ENCODE data around the gene SARS1. TPM values are rescaled to one million over a fixed set of nuclear protein-coding genes. Genes with fewer than 3 reads are reported as not detected.

The SARS1 gene
- total RNA-seq, 1 donor from 2014 or later: 118 TPM

DNA sequence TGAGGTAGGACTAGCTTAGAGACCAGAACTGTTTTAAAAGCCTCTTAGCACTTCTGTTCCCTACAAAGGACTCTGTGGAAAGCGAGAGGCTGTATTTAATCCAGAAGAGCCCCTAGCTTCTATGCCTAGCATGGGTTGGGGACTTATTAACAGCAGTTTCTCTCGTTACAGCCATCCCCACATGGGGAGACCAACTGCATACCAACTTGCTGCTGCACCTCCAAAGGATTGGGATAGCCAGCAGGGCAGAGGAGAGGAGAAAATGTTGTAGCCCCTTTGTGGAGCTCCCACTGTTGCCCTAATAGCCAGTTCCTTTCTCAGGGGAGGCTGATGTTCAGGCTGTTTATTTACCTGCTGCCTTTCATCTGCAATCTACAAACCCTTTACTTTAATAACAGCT is 24.7 kb downstream of the SARS1 start:
- peak overlapping the region; percentile 64 for H3K27ac ChIP-seq
- H3K36me3 ChIP-seq: peaks cover 7% of the 10 kb centered on the region
- H3K4me2 ChIP-seq: no peak overlapping the region
- Mint-ChIP-seq H3K36me3 (peaks cover 36% of the 10 kb centered on the region), H3K27me3 (ENCODE audit: insufficient read depth, low read depth) (peaks cover 9% of the 10 kb centered on the region), H3K27ac (no peak overlapping the region), H3K4me1 (peaks cover 29% of the 10 kb centered on the region), H3K4me3 (no peak overlapping the region), H3K9me3 (no peaks in the 10 kb centered on the region)
- H3K9ac ChIP-seq: no peak overlapping the region
- no peaks in the 10 kb centered on the region for H3K27me3 ChIP-seq
- H4K20me1 ChIP-seq (ENCODE audit: low read depth): no peaks in the 10 kb centered on the region
- peaks cover 74% of the 10 kb centered on the region for H3F3A ChIP-seq (ENCODE audit: low read depth)
- H3K9me3 ChIP-seq (ENCODE audit: low read depth): no peaks in the 10 kb centered on the region
- H3K79me2 ChIP-seq (ENCODE audit: low read depth): no peaks in the 10 kb centered on the region
- TF ChIP-seq EZH2phosphoT487 (IDR thresholded peaks at IDR 0.05) (no peak), EZH2 (IDR thresholded peaks at IDR 0.05) (no peak)
- TF ChIP-seq, protein P1, sequence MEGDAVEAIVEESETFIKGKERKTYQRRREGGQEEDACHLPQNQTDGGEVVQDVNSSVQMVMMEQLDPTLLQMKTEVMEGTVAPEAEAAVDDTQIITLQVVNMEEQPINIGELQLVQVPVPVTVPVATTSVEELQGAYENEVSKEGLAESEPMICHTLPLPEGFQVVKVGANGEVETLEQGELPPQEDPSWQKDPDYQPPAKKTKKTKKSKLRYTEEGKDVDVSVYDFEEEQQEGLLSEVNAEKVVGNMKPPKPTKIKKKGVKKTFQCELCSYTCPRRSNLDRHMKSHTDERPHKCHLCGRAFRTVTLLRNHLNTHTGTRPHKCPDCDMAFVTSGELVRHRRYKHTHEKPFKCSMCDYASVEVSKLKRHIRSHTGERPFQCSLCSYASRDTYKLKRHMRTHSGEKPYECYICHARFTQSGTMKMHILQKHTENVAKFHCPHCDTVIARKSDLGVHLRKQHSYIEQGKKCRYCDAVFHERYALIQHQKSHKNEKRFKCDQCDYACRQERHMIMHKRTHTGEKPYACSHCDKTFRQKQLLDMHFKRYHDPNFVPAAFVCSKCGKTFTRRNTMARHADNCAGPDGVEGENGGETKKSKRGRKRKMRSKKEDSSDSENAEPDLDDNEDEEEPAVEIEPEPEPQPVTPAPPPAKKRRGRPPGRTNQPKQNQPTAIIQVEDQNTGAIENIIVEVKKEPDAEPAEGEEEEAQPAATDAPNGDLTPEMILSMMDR (IDR thresholded peaks at IDR 0.05): no peak
- DNase-seq (ENCODE audit: low spot score): no peak
- H3K4me3 ChIP-seq: no peak overlapping the region
- H2AFZ ChIP-seq (replicated peaks): no peak overlapping the region
- H3K4me1 ChIP-seq: peaks cover 56% of the 10 kb centered on the region

DNA sequence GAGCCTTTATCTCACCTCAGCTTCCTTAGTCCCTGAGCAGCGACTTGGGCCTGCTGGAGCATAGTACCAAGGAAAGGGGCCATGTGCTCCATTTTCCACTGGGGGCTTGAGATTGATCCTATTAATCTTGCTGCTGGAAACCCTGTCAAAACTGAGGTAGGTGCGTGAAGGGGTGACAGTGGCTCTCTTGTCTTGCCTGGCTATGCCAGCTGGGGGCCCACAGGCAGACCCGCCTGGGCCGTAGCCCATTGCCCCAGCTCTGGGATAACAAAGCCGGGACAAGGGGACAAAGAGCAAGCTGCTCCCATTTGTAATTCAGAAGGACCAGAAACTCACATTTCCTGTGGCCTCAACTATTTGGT is 25.3 kb downstream of the SARS1 start:
- no peak overlapping the region for H3K4me3 Mint-ChIP-seq
- peak overlapping the region; percentile 6 for H3K27ac ChIP-seq
- no peak for DNase-seq (ENCODE audit: low spot score)
- H3K9me3 ChIP-seq (ENCODE audit: low read depth): no peaks in the 10 kb centered on the region
- peaks cover 56% of the 10 kb centered on the region for H3K4me1 ChIP-seq
- TF ChIP-seq EZH2phosphoT487 (IDR thresholded peaks at IDR 0.05) (no peak), EZH2 (IDR thresholded peaks at IDR 0.05) (no peak)
- TF ChIP-seq, protein P1 (IDR thresholded peaks at IDR 0.05): no peak
- peaks cover 7% of the 10 kb centered on the region for H3K36me3 ChIP-seq
- H3K27me3 Mint-ChIP-seq (ENCODE audit: insufficient read depth, low read depth): peaks cover 9% of the 10 kb centered on the region
- no peaks in the 10 kb centered on the region for H3K79me2 ChIP-seq (ENCODE audit: low read depth)
- H3K27me3 ChIP-seq: no peaks in the 10 kb centered on the region
- H2AFZ ChIP-seq (replicated peaks): no peak overlapping the region
- no peak overlapping the region for H3K4me2 ChIP-seq
- H4K20me1 ChIP-seq (ENCODE audit: low read depth): no peaks in the 10 kb centered on the region
- peaks cover 73% of the 10 kb centered on the region for H3F3A ChIP-seq (ENCODE audit: low read depth)
- H3K9me3 Mint-ChIP-seq: no peaks in the 10 kb centered on the region
- H3K9ac ChIP-seq: no peak overlapping the region
- H3K36me3 Mint-ChIP-seq: peaks cover 36% of the 10 kb centered on the region
- H3K4me3 ChIP-seq: no peak overlapping the region
- peaks cover 31% of the 10 kb centered on the region for H3K4me1 Mint-ChIP-seq
- no peak overlapping the region for H3K27ac Mint-ChIP-seq

DNA sequence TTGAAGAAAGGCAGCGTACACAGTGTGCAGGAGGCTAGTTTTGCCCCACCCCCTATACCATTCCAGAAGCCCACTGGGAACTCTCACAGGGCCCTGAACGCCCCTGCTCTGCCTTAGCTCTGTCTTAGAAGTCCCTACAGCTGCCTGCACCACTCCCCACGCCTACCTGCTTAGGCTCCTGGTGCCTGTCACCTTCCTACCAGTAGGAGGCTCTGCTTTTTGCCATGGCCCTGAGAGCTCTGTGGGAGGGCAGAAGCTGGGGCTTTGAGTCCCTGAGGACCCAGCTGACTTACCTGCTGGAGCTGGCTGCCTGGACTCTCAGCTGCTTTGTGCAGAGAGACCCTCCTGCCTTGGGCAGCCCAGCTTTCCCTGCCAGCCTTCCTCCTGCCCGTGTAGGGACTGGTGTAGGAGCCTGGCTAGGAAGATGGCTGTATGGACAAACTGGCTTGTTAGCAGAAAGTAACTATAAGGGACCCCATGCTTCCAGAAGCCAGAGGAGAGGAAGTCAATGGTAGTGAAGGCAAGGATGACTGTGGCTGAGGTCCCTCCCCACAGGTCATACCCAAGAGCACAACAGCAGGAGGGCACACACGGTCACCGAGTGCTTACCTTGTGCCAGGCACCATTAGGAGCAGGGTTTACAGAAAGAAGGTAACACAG is 25.8 kb downstream of the SARS1 start:
- no peak overlapping the region for H3K4me2 ChIP-seq
- Mint-ChIP-seq H3K36me3 (peaks cover 33% of the 10 kb centered on the region), H3K27me3 (ENCODE audit: insufficient read depth, low read depth) (peaks cover 13% of the 10 kb centered on the region), H3K9me3 (no peaks in the 10 kb centered on the region), H3K27ac (no peak overlapping the region), H3K4me3 (no peak overlapping the region), H3K4me1 (peaks cover 31% of the 10 kb centered on the region)
- no peak overlapping the region for H3K4me3 ChIP-seq
- no peaks in the 10 kb centered on the region for H4K20me1 ChIP-seq (ENCODE audit: low read depth)
- no peak overlapping the region for H2AFZ ChIP-seq (replicated peaks)
- peaks cover 68% of the 10 kb centered on the region for H3F3A ChIP-seq (ENCODE audit: low read depth)
- no peaks in the 10 kb centered on the region for H3K27me3 ChIP-seq
- TF ChIP-seq EZH2phosphoT487 (IDR thresholded peaks at IDR 0.05) (no peak), EZH2 (IDR thresholded peaks at IDR 0.05) (no peak)
- TF ChIP-seq, protein P1 (IDR thresholded peaks at IDR 0.05): peak; percentile 71
- H3K4me1 ChIP-seq: peaks cover 56% of the 10 kb centered on the region
- peak overlapping the region; percentile 6 for H3K27ac ChIP-seq
- H3K9me3 ChIP-seq (ENCODE audit: low read depth): no peaks in the 10 kb centered on the region
- peak; percentile 78 for DNase-seq (ENCODE audit: low spot score)
- peaks cover 7% of the 10 kb centered on the region for H3K36me3 ChIP-seq
- no peaks in the 10 kb centered on the region for H3K79me2 ChIP-seq (ENCODE audit: low read depth)
- H3K9ac ChIP-seq: no peak overlapping the region

Measured in neural progenitor cell (in vitro differentiated cells).